Esophagus squamous epithelium (tissue), 5 donors: Measurements from ENCODE around the gene ITCH. TPM values are rescaled to one million over a fixed set of nuclear protein-coding genes. Genes with fewer than 3 reads are reported as not detected.

Experiments
- DNase-seq: peaks from one replicate; lab custom pipeline; 2025; lab: John Stamatoyannopoulos, UW
- H3K27ac ChIP-seq, 4 donors: fragments of 200-600 bp; sonication (generic); one replicate each; pipeline ENCODE4 v1.5.1; 2016 to 2019; ENCODE audit warnings: mild to moderate bottlenecking in 1 of 4
- H3K27me3 ChIP-seq, 4 donors: fragments of 200-600 bp; sonication (generic); 1 replicate in 3 of 4; 2 replicates in 1 of 4; pipeline versions ENCODE4 v1.5.1 to v1.6.0; 2017 to 2021; ENCODE audit warnings: antibody characterized with exemption in 1 of 4
- H3K36me3 ChIP-seq, 3 donors: fragments of 200-600 bp; sonication (generic); one replicate each; pipeline ENCODE4 v1.5.1; 2016 to 2019
- H3K4me1 ChIP-seq, 3 donors: fragments of 200-600 bp; sonication (generic); one replicate each; pipeline ENCODE4 v1.5.1; 2017 to 2019
- H3K4me3 ChIP-seq, 4 donors: fragments of 200-600 bp; sonication (generic); 1 replicate in 3 of 4; 2 replicates in 1 of 4; pipeline ENCODE4 v1.5.1; 2016 to 2019; ENCODE audit warnings: mild to moderate bottlenecking in 2 of 4, moderate library complexity in 1 of 4
- H3K9me3 ChIP-seq, 3 donors: fragments of 200-600 bp; sonication (generic); one replicate each; pipeline ENCODE4 v1.5.1; 2016 to 2019
- CTCF ChIP-seq, 6 experiments: fragments of 450-650 bp in 4 of 6; fragments of 200-600 bp in 2 of 6; sonication (generic) in 2 of 6; IDR thresholded peaks; one replicate each; pipeline ENCODE4 v1.5.1; 2016 to 2019; ENCODE audit warnings: antibody characterized with exemption in 6 of 6, mild to moderate bottlenecking in 4 of 6, moderate library complexity in 4 of 6
- POLR2A ChIP-seq, 4 donors: fragments of 450-650 bp; IDR thresholded peaks; one replicate each; pipeline ENCODE4 v1.6.1; 2017; ENCODE audit warnings: antibody characterized with exemption in 4 of 4, mild to moderate bottlenecking in 4 of 4, moderate library complexity in 3 of 4
- WGBS, 2 donors: methylation state at CpG; one replicate each; pipeline ENCODE4 v1.1.5; 2018; 5-methylcytosine and 5-hydroxymethylcytosine counted together
- intact Hi-C: fragments of 100-400 bp; cut with DNase I; formaldehyde crosslinking; loops from one replicate; pipeline ENCODE4 v1.15.0; 2022
- total RNA-seq, 4 donors: library from RNA; depleted of rRNA; stranded (reverse); fragments of >200 nt; gene quantifications; one replicate each; pipeline ENCODE4 v1.1.0, GENCODE V29; 2016
- donor health status: DM: yes; HTN: yes; CAD: no.

Gene ITCH
- total RNA-seq, 4 donors from 2014 or later, result 45.9 to 67.9 (median 54.5) TPM

- Histone ChIP-seq H3K27ac (no peak overlapping the region), H3K9me3 (peaks cover 0 to 3% (median 0%) of the 10 kb centered on the region in 3 donors), H3K36me3 (peaks cover under 1 to 96% (median 7%) of the 10 kb centered on the region in 3 donors), H3K27me3 (no peaks in the 10 kb centered on the region), H3K4me3 (no peak overlapping the region), H3K4me1 (no peaks in the 10 kb centered on the region)
- no peak for DNase-seq
- WGBS, 2 donors, result 86% methylated on average over 1 of the region's 1 CpG
- TF ChIP-seq POLR2A (IDR thresholded peaks at IDR 0.05) (no peak), CTCF (IDR thresholded peaks at IDR 0.05) (no peak)
- intact Hi-C loops, result no loop called here
These were observed 137.8 kb downstream of the ITCH start for GRCh38 chr20:34500823-34501222.

- Histone ChIP-seq H3K4me1 (no peaks in the 10 kb centered on the region), H3K4me3 (no peak overlapping the region), H3K27me3 (no peaks in the 10 kb centered on the region), H3K9me3 (no peaks in the 10 kb centered on the region), H3K36me3 (peaks cover 10 to 97% (median 11%) of the 10 kb centered on the region in 3 donors), H3K27ac (no peak overlapping the region)
- 89 to 94% methylated on average over 3 of the region's 3 CpGs for WGBS, 2 donors
- no peak for DNase-seq
- TF ChIP-seq POLR2A (IDR thresholded peaks at IDR 0.05) (no peak), CTCF (IDR thresholded peaks at IDR 0.05) (no peak)
- intact Hi-C loops, result no loop called here
These were observed 143.4 kb downstream of the ITCH start for GRCh38 chr20:34506480-34506879.

GRCh38 chr20:34507702-34508413 is 144.8 kb downstream of the ITCH start:
- TF ChIP-seq POLR2A (IDR thresholded peaks at IDR 0.05) (no peak), CTCF (IDR thresholded peaks at IDR 0.05) (no peak)
- no peak for DNase-seq
- WGBS, 2 donors, result 73 to 88% methylated on average over 4 of the region's 4 CpGs
- Histone ChIP-seq H3K4me1 (peaks cover 0 to 5% (median 5%) of the 10 kb centered on the region in 3 donors), H3K9me3 (no peaks in the 10 kb centered on the region), H3K36me3 (peaks cover 10 to 94% (median 11%) of the 10 kb centered on the region in 3 donors), H3K4me3 (no peak overlapping the region), H3K27ac (no peak overlapping the region), H3K27me3 (no peaks in the 10 kb centered on the region)
- intact Hi-C loops, result no loop called here

- no peak for DNase-seq
- Histone ChIP-seq H3K4me3 (no peak overlapping the region), H3K27ac (no peak overlapping the region), H3K36me3 (peaks cover 4 to 69% (median 10%) of the 10 kb centered on the region in 3 donors), H3K27me3 (no peaks in the 10 kb centered on the region), H3K4me1 (peaks cover 0 to 32% (median 11%) of the 10 kb centered on the region in 3 donors), H3K9me3 (no peaks in the 10 kb centered on the region)
- intact Hi-C loops, result no loop called here
- TF ChIP-seq POLR2A (IDR thresholded peaks at IDR 0.05) (no peak), CTCF (IDR thresholded peaks at IDR 0.05) (no peak)
- 92 to 100% methylated on average over 1 of the region's 1 CpG for WGBS, 2 donors
These were observed 147.5 kb downstream of the ITCH start for GRCh38 chr20:34510575-34510974.

GRCh38 chr20:34511891-34512265 is 148.8 kb downstream of the ITCH start:
- H3K9me3 ChIP-seq, result no peaks in the 10 kb centered on the region
- peaks cover 0 to 56% (median 4%) of the 10 kb centered on the region in 3 donors for H3K36me3 ChIP-seq
- TF ChIP-seq CTCF (IDR thresholded peaks at IDR 0.05), result no peak
- no peak for TF ChIP-seq POLR2A (IDR thresholded peaks at IDR 0.05)
- H3K4me1 ChIP-seq, result peaks cover 0 to 38% (median 11%) of the 10 kb centered on the region in 3 donors
- no peak overlapping the region for H3K4me3 ChIP-seq
- H3K27me3 ChIP-seq, result no peaks in the 10 kb centered on the region
- no peak for DNase-seq
- intact Hi-C loops, result no loop called here
- 67 to 93% methylated on average over 3 of the region's 3 CpGs for WGBS, 2 donors
- H3K27ac ChIP-seq, result no peak overlapping the region
